SJSA1 (cell line): ENCODE data around the gene ZNF17. TPM values are rescaled to one million over a fixed set of nuclear protein-coding genes. Genes with fewer than 3 reads are reported as not detected.
"Not testable (repeated sequence)": the region's sequence is repeated elsewhere in the genome, so short reads cannot be mapped to it uniquely, and the experiment has no call there.

Experiments
- DNase-seq, 2 experiments: peaks; one replicate each; pipeline ENCODE4 v3.0.0-alpha.2; 2015 to 2020; ENCODE audit warnings: low spot score in 2 of 2, low read depth in 1 of 2
- H3K27ac ChIP-seq: fragments of 250-450 bp; sonication (Bioruptor Pico); 2 replicates; pipeline ENCODE4 v1.5.1; 2020; ENCODE audit warnings: mild to moderate bottlenecking, moderate library complexity
- H3K27me3 ChIP-seq: fragments of 250-450 bp; sonication (Bioruptor Pico); replicated peaks from 2 replicates; pipeline ENCODE4 v1.5.1; 2020; ENCODE audit warnings: mild to moderate bottlenecking, moderate library complexity
- H3K36me3 ChIP-seq: fragments of 250-450 bp; sonication (Bioruptor Pico); 2 replicates; pipeline ENCODE4 v1.5.1; 2020; ENCODE audit warnings: mild to moderate bottlenecking
- H3K4me1 ChIP-seq: fragments of 250-450 bp; sonication (Bioruptor Pico); replicated peaks from 2 replicates; pipeline ENCODE4 v1.6.1; 2021; ENCODE audit warnings: mild to moderate bottlenecking
- H3K4me3 ChIP-seq: fragments of 250-450 bp; sonication (Bioruptor Pico); 2 replicates; pipeline ENCODE4 v1.5.1; 2020; ENCODE audit warnings: mild to moderate bottlenecking
- H3K9me3 ChIP-seq: fragments of 250-450 bp; sonication (Bioruptor Pico); replicated peaks from 2 replicates; pipeline ENCODE4 v1.5.1; 2020; ENCODE audit warnings: mild to moderate bottlenecking
- total RNA-seq: library from RNA; depleted of rRNA; stranded (reverse); fragments of >200 nt; shearing (Covaris generic); gene quantifications from 2 replicates; pipeline ENCODE4 v1.2.3, GENCODE V29; 2014; rRNA removed

ZNF17 gene
- total RNA-seq = 7.4 and 10.4 TPM in 2 replicates

DNA sequence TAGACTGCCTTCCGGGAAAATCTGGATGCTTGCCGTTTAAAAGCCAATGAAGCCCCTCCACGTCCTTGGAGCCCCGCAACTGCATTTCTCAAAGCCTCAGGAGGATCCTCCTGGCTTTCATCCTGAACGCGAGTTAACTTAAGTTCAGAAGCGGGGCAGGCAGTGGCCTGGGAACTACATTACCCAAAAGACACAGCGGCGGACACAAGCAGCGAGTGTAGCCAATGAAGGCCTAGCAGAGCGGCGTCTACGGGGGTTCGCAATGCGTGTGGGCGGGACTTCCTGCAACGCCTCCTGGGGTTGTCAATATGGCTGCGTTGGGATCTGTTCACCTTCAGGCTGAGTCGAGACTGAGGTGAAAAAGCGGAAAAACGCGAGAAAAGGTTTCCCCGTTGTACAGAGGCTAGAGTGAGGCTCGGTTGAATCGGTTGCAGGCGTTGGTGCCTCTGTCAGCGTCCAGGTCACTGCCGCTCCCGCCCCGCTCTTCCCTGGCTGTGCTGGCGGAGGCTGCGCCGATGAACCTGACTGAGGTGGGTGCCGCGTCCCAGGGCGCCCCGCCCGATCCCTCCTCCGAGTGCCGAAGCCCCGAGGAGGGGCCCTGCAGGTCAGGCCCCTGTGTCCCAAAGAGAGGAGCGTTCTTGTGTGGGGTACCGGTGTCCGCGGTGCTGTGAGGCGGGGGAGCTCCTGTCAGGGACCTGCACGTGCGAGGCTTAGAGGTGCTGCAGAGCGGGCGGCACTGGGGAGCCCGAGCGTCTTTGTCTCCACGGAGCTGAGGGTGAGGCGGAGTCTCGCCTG is at the start of gene ZNF17:
Gene ZNF17 (plus strand): TSS at position 285 of the 795 bp plus-strand sequence. CDS start 2,455 bp downstream, outside the sequence.
- Histone ChIP-seq H3K27me3 (no peaks in the 10 kb centered on the region), H3K36me3 (peaks cover 20% of the 10 kb centered on the region), H3K9me3 (no peaks in the 10 kb centered on the region), H3K4me1 (peaks cover 10% of the 10 kb centered on the region), H3K27ac (no peak within 1 kb of the TSS), H3K4me3 (peak within 1 kb of the TSS; percentile 75)
- peak; percentile 76 to 91 for DNase-seq

DNA sequence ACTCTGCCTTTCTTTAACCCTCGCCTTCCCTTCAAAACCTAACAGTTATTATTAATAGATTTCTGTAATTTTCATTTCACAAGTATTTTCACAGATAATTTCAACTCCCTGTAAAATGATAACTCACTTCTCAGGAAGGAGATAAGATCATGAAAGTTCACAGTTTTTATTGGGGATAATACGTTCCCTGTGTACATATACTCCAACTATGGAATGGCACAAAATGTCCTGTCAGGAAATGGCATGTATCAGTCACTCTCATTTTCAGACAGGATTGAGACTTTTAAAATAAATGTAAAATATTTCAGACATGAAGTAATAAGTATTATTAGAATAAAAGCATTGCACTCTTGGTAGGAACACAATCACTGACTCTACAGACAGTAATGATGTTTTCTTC is 48.5 kb upstream of the ZNF17 start:
- no peak for DNase-seq
- H3K27me3 ChIP-seq = no peaks in the 10 kb centered on the region
- H3K9me3 ChIP-seq = no peaks in the 10 kb centered on the region
- H3K4me3 ChIP-seq = peak overlapping the region; percentile 47
- H3K36me3 ChIP-seq = peaks cover 32% of the 10 kb centered on the region
- H3K27ac ChIP-seq = peak overlapping the region; percentile 28; the same call in 1 of the 2 replicates
- H3K4me1 ChIP-seq = peaks cover 9% of the 10 kb centered on the region

DNA sequence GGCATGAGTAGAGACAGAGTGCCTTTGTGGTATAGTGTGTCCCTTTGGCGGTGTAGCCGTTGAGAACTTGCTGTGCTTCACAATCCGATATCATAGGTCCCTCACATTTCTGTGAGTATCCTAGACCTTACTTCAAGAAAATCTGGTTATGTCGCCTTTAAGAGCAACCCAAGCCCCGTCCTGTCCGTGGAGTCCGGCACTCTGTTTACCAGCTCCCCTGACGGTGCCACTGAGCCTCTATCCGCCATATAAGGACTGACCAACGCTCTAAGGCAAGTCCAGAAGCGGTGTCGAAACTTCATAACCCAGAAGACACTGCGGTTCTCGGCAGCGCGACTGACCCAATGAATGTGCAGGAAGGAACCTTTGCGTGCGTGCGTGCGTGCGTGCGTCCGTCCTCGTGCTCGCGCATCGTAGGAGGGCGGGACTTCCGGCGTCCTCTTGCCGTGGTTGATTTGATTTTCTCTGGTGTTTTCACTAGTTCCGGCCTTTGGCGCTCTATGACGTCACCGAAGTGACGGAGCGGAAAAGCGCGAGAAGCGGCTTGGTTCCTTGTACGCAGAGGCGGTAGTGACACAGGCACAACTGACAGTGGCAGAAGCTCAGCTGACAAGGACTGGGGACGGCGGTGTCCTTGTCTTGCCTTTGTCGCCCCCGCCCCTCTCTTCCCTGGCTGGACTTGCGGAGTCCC is 47.8 kb upstream of the ZNF17 start, which contains the start of the genes TRAPPC2B and ZNF547:
Gene TRAPPC2B (plus strand): TSS at position 555 of the 691 bp plus-strand sequence. CDS start 1,283 bp downstream, outside the sequence.
Gene ZNF547 (plus strand): TSS at position 555 of the 691 bp plus-strand sequence. CDS start 5,005 bp downstream, outside the sequence.
- Histone ChIP-seq H3K36me3 (peaks cover 25% of the 10 kb centered on the region), H3K27ac (peak within 1 kb of the TSS; percentile 60), H3K9me3 (no peaks in the 10 kb centered on the region), H3K4me1 (peaks cover 9% of the 10 kb centered on the region), H3K27me3 (no peaks in the 10 kb centered on the region), H3K4me3 (peak within 1 kb of the TSS; percentile 47)
- DNase-seq = peak; percentile 98 to 99

DNA sequence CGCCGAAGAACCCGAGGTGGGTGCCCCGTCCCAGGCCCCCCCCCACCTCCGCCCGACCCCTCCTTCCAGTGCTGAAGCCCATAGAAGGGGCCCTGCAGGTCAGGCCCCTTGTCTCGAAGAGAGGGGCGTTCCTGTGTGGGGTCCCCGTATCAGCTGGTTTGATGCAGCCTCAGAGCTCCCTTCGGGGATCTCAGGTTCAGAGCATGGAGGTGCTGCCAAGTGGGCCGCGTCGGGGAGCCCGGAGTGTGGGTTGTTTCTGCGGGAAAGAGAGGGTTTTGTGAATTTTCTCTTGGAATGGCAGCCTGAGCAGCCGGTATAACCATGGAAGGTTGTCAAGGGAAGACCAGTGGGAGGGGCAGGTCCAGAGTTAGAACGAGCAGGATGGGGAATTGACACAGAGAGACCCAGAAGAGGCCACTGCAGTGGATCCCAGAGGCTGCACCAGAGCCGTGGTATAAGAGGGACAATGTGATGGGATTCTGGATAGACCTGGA is 47.2 kb upstream of the ZNF17 start:
- Histone ChIP-seq H3K4me3 (peak overlapping the region; percentile 47), H3K4me1 (peaks cover 9% of the 10 kb centered on the region)
- peak in 1 of 2 experiments; percentile 16 for DNase-seq

DNA sequence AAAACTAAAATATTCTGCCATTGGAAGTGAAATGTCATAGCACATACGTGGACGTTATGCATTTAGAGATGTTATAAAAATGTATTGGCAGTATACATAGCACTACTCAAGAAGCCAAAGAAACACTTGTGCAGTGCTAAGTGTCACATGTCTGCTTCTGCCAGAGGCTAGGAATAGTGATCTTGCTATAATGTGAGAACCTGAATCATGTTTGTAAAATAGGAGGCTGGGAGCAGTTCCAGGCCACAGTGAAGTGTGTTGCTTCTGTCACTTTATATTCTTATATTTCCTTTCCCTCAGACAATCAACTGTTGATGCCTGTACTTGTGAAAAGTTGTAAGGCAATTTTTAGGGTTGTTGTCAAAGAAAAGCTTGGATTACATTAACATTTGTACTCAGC is 44.2 kb upstream of the ZNF17 start:
- H3K4me3 ChIP-seq = no peak overlapping the region
- H3K9me3 ChIP-seq = no peaks in the 10 kb centered on the region
- peaks cover 9% of the 10 kb centered on the region for H3K36me3 ChIP-seq
- no peak for DNase-seq
- no peaks in the 10 kb centered on the region for H3K27me3 ChIP-seq
- H3K27ac ChIP-seq = no peak overlapping the region
- peaks cover 9% of the 10 kb centered on the region for H3K4me1 ChIP-seq

More for the DNA sequence above, 47.2 kb upstream of the ZNF17 start:
- Histone ChIP-seq H3K27ac (peak overlapping the region; percentile 60), H3K9me3 (no peaks in the 10 kb centered on the region), H3K27me3 (no peaks in the 10 kb centered on the region), H3K36me3 (peaks cover 19% of the 10 kb centered on the region)

DNA sequence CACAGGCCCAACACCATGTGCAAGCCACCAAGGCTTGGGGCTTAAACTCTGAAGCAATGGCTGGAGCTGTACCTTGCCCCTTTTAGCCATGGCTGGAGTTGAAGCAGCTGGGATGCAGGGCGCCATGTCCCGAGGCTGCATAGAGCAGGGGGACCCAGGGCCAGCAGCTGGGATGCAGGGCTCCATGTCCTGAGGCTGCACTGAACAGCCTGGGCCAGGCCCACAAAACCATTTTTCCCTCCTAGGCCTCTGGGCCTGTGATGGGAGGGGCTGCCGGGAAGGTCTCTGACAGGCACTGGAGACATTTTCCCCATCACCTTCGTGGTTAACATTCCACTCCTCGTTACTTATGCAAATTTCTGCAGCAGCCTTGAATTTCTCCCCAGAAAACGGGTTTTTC is 36.8 kb upstream of the ZNF17 start:
- Histone ChIP-seq H3K36me3 (peaks cover 66% of the 10 kb centered on the region), H3K9me3 (peaks cover 26% of the 10 kb centered on the region), H3K4me1 (no peaks in the 10 kb centered on the region), H3K4me3 (no peak overlapping the region), H3K27me3 (no peaks in the 10 kb centered on the region), H3K27ac (no peak overlapping the region)
- no peak for DNase-seq

DNA sequence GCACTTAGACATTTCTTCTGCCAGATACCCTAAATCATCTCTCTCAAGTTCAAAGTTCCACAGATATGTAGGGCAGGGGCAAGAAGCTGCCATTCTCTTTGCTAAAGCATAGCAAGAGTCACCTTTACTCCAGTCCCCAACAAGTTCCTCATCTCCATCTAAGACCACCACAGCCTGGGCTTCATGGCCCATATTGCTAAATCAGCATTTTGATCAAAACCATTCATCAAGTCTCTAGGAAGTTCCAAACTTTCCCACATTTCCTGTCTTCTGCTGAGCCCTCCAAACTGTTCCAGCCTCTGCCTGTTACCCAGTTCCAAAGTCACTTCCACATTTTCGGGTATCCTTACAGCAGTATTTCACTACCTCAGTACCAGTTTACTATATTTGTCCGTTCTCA is 36.3 kb upstream of the ZNF17 start:
- Histone ChIP-seq H3K36me3 (peaks cover 66% of the 10 kb centered on the region), H3K9me3 (peaks cover 30% of the 10 kb centered on the region)
- H3K4me3 ChIP-seq, H3K27me3 ChIP-seq, H3K4me1 ChIP-seq, DNase-seq, H3K27ac ChIP-seq: not testable (repeated sequence)

DNA sequence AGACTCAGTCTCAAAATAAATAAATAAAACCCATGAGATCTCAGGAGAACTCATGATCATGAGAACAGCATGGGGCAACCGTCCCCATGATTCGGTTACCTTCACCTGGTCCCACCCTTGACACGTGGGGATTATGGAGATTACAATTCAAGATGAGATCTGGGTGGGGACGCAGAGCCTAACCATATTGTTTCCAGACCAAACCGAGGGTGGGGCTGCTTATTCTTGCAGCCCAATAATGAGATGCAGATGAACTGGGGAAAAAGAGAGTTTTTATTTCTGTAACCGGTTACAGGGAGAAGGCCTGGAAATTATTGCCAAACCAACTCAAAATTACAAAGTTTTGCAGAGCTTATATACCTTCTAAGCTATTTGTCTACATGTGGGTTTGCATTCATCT is 34.8 kb upstream of the ZNF17 start:
- DNase-seq = no peak
- Histone ChIP-seq H3K27ac (no peak overlapping the region), H3K9me3 (peaks cover 30% of the 10 kb centered on the region), H3K36me3 (peaks cover 66% of the 10 kb centered on the region), H3K4me3 (no peak overlapping the region), H3K4me1 (no peaks in the 10 kb centered on the region), H3K27me3 (no peaks in the 10 kb centered on the region)

DNA sequence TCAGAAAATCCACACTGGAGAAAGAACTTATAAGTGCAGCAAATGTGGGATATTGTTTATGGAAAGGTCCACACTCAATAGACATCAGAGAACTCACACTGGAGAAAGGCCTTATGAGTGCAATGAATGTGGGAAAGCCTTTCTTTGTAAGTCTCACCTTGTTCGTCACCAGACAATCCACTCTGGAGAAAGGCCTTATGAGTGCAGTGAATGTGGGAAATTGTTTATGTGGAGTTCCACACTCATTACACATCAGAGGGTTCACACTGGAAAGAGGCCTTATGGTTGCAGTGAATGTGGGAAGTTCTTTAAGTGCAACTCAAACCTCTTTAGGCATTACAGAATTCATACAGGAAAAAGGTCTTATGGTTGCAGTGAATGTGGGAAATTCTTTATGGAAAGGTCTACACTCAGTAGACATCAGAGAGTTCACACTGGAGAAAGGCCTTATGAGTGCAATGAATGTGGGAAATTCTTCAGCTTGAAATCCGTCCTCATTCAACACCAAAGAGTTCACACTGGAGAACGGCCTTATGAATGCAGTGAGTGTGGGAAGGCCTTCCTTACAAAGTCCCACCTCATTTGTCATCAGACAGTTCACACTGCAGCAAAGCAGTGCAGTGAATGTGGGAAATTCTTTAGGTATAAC is 33.3 kb upstream of the ZNF17 start:
- Histone ChIP-seq H3K4me3 (no peak overlapping the region), H3K27me3 (no peaks in the 10 kb centered on the region), H3K4me1 (no peaks in the 10 kb centered on the region), H3K9me3 (peaks cover 30% of the 10 kb centered on the region), H3K27ac (no peak overlapping the region), H3K36me3 (peaks cover 59% of the 10 kb centered on the region)
- DNase-seq = no peak

DNA sequence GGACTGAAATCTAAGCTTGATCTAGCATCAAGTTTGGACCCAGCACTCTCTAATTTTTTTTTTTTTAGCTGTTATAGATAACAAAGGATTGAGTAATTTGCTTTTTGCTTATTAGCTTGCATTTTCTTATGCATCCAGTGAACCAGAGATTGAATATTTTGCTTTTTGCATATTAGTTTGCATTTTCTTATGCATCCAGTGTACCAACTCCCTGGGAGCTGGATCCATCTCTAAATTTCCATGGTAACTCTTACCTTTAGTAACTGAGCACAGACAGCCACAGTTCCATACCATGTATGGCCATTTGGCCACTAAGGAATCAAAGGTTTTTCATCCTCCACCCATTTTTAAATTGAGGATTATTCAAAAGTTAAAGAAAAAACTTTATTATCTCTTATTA is 30.0 kb upstream of the ZNF17 start:
- Histone ChIP-seq H3K4me1 (no peaks in the 10 kb centered on the region), H3K9me3 (peaks cover 22% of the 10 kb centered on the region), H3K27me3 (no peaks in the 10 kb centered on the region), H3K36me3 (peaks cover 29% of the 10 kb centered on the region), H3K4me3 (no peak overlapping the region), H3K27ac (no peak overlapping the region)
- DNase-seq = no peak

DNA sequence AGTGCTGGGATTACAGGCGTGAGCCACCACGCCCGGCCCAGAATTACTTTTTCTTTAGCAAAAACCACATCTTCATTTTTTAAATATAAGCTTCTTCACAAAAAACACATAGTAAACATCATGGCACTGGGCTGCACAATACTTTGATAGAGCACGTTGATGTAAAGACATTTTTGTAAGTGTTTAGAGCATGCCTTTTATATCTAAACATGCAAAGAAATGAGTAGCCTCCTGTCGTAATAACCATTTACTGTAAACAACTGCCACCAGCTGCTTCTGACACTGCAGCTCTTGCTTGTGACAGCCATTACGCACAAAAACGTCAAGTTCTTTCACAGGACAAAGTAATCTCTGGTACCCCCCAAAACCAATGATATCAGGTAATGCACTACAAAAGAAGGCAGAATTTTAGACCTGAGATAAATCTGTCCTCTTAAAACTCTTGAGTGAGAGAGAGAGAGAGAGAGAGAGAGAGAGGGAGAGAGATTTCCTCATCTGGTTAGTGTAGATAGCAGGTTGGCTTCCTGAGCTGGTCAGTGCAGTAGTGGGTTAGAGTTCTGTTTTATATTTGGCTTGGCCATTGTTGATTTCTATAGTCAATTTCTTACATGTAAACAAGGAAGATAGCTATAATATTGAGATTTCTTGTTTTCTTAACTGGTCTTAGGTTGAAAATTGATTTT is 28.0 kb upstream of the ZNF17 start:
- Histone ChIP-seq H3K27me3 (no peaks in the 10 kb centered on the region), H3K9me3 (peaks cover 12% of the 10 kb centered on the region), H3K27ac (no peak overlapping the region), H3K36me3 (peaks cover 12% of the 10 kb centered on the region), H3K4me1 (no peaks in the 10 kb centered on the region), H3K4me3 (no peak overlapping the region)
- no peak for DNase-seq

DNA sequence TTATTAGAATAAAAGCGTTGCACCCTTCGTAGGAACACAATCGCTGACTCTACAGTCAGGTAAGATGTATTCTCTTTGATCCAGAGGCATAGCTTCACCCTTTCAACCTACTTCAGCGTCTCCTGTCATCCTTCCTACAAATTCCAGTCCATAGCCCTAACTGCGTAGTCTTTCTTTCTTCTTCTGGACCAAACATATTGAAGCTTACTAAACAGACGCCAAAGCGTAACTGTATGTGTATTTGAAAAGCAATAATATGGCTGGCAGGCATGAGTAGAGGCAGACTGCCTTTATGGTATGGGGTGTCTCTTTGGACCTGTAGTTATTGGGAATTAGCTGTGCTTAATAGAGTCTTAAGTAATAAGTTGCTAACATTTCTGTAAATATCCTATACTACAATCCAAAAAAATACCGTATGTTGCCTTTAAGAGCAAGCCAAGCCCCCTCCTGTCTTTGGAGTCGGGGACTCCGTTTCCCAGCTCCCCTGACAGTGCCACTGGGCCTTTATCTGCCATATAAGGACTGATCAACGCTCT is 21.7 kb upstream of the ZNF17 start:
- no peaks in the 10 kb centered on the region; the same call in none of the 2 replicates for H3K9me3 ChIP-seq
- H3K27me3 ChIP-seq = no peaks in the 10 kb centered on the region
- peak overlapping the region; percentile 40 for H3K27ac ChIP-seq
- peak overlapping the region; percentile 59 for H3K4me3 ChIP-seq
- peaks cover 3% of the 10 kb centered on the region; the same call in 1 of the 2 replicates for H3K4me1 ChIP-seq
- DNase-seq = no peak
- peaks cover 30% of the 10 kb centered on the region for H3K36me3 ChIP-seq
